Tibial nerve (tissue), 4 donors: ENCODE data around the gene DEF6.

Source experiments
- EP300 ChIP-seq, 2 donors: sonication (generic); formaldehyde crosslinking; IDR thresholded peaks; one replicate each; pipeline ENCODE4 v1.6.1; 2017; ENCODE audit warnings: antibody characterized with exemption in 2 of 2, mild to moderate bottlenecking in 1 of 2
- POLR2A ChIP-seq, 2 donors: fragments of 450-650 bp; IDR thresholded peaks; one replicate each; pipeline ENCODE4 v1.6.1; 2017; ENCODE audit warnings: antibody characterized with exemption in 2 of 2, mild to moderate bottlenecking in 2 of 2, moderate library complexity in 2 of 2
- TF ChIP-seq, protein P1 (sequence below), 5 experiments: fragments of 200-600 bp in 3 of 5; fragments of 450-650 bp in 2 of 5; sonication (generic) in 3 of 5; IDR thresholded peaks; one replicate each; pipeline ENCODE4 v1.5.1; 2016 to 2019; ENCODE audit warnings: antibody characterized with exemption in 5 of 5, mild to moderate bottlenecking in 3 of 5, moderate library complexity in 2 of 5

DNA sequence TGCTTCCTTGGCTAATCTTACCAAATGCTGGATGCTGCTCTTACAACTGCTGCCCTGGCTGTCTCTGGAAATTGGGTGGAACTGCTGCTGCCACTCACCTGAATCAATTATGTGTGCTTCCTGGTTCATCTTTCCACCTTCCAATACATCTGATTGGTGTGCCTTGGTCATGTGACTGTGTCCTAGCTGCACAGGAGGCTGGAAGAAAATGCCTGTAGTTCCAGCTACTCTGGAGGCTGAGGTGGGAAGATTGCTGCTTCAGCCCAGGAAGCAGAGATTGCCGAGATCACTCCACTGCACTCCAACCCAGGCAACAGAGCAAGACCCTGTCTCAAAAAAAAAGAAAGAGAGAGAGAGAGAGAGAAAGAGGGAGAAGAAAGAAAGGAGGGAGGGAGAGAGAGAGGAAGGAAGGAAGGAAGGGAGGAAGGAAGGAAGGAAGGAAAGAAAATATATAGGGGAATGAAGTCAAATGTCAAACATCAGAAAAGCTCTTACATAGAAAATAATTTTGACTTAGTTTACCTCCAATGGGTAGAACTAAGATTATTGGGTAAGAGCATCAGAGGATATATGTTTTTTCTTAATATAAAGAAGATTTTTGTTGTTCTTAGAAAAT is 30.6 kb downstream of the DEF6 start:
- TF ChIP-seq, protein P1, sequence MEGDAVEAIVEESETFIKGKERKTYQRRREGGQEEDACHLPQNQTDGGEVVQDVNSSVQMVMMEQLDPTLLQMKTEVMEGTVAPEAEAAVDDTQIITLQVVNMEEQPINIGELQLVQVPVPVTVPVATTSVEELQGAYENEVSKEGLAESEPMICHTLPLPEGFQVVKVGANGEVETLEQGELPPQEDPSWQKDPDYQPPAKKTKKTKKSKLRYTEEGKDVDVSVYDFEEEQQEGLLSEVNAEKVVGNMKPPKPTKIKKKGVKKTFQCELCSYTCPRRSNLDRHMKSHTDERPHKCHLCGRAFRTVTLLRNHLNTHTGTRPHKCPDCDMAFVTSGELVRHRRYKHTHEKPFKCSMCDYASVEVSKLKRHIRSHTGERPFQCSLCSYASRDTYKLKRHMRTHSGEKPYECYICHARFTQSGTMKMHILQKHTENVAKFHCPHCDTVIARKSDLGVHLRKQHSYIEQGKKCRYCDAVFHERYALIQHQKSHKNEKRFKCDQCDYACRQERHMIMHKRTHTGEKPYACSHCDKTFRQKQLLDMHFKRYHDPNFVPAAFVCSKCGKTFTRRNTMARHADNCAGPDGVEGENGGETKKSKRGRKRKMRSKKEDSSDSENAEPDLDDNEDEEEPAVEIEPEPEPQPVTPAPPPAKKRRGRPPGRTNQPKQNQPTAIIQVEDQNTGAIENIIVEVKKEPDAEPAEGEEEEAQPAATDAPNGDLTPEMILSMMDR (IDR thresholded peaks at IDR 0.05): no peak
- TF ChIP-seq POLR2A (IDR thresholded peaks at IDR 0.05) (no peak), EP300 (IDR thresholded peaks at IDR 0.05) (no peak)
